NCI-H82 treated with DMSO at 0.1 percent for 48 hours (cell line): Measurements from ENCODE around the gene NEDD4.
"Not testable (repeated sequence)": the region's sequence is repeated elsewhere in the genome, so short reads cannot be mapped to it uniquely, and the experiment has no call there.

Experiments
- DNase-seq: peaks from one replicate; lab custom pipeline; 2025; ENCODE audit not compliant: unreplicated experiment; lab: John Stamatoyannopoulos, UW

Gene NEDD4

GRCh38 chr15:56006371-56006770, 13.0 kb upstream of the NEDD4 start:
- not testable (repeated sequence) for DNase-seq

- not testable (repeated sequence) for DNase-seq
These were observed 10.9 kb upstream of the NEDD4 start for GRCh38 chr15:56004281-56004680.

GRCh38 chr15:56003777-56004176, 10.4 kb upstream of the NEDD4 start:
- not testable (repeated sequence) for DNase-seq

- not testable (repeated sequence) for DNase-seq
These were observed 9.9 kb upstream of the NEDD4 start for GRCh38 chr15:56003277-56003676.

- no peak for DNase-seq
These were observed 8.2 kb upstream of the NEDD4 start for GRCh38 chr15:56001471-56002078.

GRCh38 chr15:55999658-56000057, 6.2 kb upstream of the NEDD4 start:
- DNase-seq, result no peak

GRCh38 chr15:55998478-55998877, 5.1 kb upstream of the NEDD4 start:
- DNase-seq, result no peak

GRCh38 chr15:55993804-55994560, 570 bp upstream of the NEDD4 start:
- peak; percentile 88 for DNase-seq

GRCh38 chr15:55992769-55993110, 672 bp downstream of the NEDD4 start:
- DNase-seq, result peak; percentile 21

GRCh38 chr15:55991802-55992768, 1.3 kb downstream of the NEDD4 start:
- no peak for DNase-seq

GRCh38 chr15:55990998-55991397, 2.4 kb downstream of the NEDD4 start:
- no peak for DNase-seq

GRCh38 chr15:55990516-55990915, 2.9 kb downstream of the NEDD4 start:
- no peak for DNase-seq

GRCh38 chr15:55989383-55989782, 4.0 kb downstream of the NEDD4 start:
- no peak for DNase-seq

GRCh38 chr15:55981582-55982249, 11.7 kb downstream of the NEDD4 start:
- DNase-seq, result no peak

GRCh38 chr15:55980511-55980910, 12.9 kb downstream of the NEDD4 start:
- DNase-seq, result no peak

GRCh38 chr15:55977231-55977630, 16.2 kb downstream of the NEDD4 start:
- DNase-seq, result no peak

GRCh38 chr15:55970286-55970685, 23.1 kb downstream of the NEDD4 start:
- DNase-seq, result no peak

- DNase-seq, result no peak
These were observed 23.8 kb downstream of the NEDD4 start for GRCh38 chr15:55969582-55969981.

- DNase-seq, result no peak
These were observed 24.5 kb downstream of the NEDD4 start for GRCh38 chr15:55968923-55969322.

- DNase-seq, result no peak
These were observed 28.3 kb downstream of the NEDD4 start for GRCh38 chr15:55965091-55965490.

- no peak for DNase-seq
These were observed 32.5 kb downstream of the NEDD4 start for GRCh38 chr15:55960946-55961345.
